ENCODE data around the gene ABCC2.

DNA sequence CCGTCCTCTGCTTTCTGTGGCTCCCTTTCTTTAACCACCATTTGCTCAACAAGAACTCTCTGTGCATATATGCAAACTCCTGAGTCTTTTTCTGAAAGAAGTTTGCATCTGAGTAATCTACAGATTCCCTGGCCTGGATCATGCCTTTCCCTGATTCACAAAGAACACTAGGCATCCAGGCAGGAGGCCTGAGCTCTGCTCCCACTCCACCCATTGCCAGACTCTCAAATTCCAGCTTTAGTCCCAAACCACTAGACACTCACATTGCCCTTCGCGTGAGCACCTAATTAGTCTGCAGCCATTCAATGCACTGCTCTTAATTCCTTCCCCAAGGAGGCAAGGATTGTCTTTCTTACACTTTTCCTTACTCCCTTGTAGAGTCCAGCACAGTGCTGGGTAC, 60.9 kb downstream of the ABCC2 start:
- no peak for TF ChIP-seq EZH2 (IDR thresholded peaks at IDR 0.05; ENCODE audit: insufficient read depth, poor library complexity, severe bottlenecking)
- TF ChIP-seq EZH2phosphoT487 (IDR thresholded peaks at IDR 0.05; ENCODE audit: insufficient read depth, low read depth), result no peak
